H1 (cell line): ENCODE measurements around the gene CUX1. TPM values are rescaled to one million over a fixed set of nuclear protein-coding genes. Genes with fewer than 3 reads are reported as not detected.

Experiments used
- CTCF ChIA-PET: fragments of 300-600 bp; sonication (Branson Sonifier 250); formaldehyde crosslinking; loops from one replicate; lab custom pipeline; 2021; ENCODE audit not compliant: partially characterized antibody; lab: Charles Lee
- POLR2A ChIA-PET: fragments of 300-600 bp; sonication (Branson Sonifier 250); formaldehyde crosslinking; loops from one replicate; lab custom pipeline; 2021; ENCODE audit warnings: inconsistent platforms; ENCODE audit not compliant: partially characterized antibody; lab: Charles Lee
- DNase-seq, 2 experiments: peaks; one replicate each; pipeline versions ENCODE4 v3.0.0 to v3.0.0-alpha.2; 2010 to 2022; ENCODE audit warnings: low spot score in 2 of 2, low read depth in 1 of 2, mixed read lengths in 1 of 2
- FAIRE-seq: peaks from 2 replicates; lab custom pipeline; 2011; peaks lifted over from hg19 to GRCh38; lab: Jason Lieb, UNC
- H2AFZ ChIP-seq: 2 replicates; pipeline ENCODE4 v1.8.1; 2012; ENCODE audit warnings: low read length, inconsistent platforms
- H2AK5ac ChIP-seq: 2 replicates; pipeline ENCODE4 v1.6.1; 2013; ENCODE audit warnings: low read depth, low read length
- H2BK120ac ChIP-seq: replicated peaks from 2 replicates; pipeline ENCODE3; 2013; ENCODE audit warnings: low read depth, low read length, inconsistent platforms
- H2BK12ac ChIP-seq: 2 replicates; pipeline ENCODE4 v1.6.1; 2013; ENCODE audit warnings: low read depth, low read length
- H2BK15ac ChIP-seq: 2 replicates; pipeline ENCODE4 v1.6.1; 2013; ENCODE audit warnings: low read length
- H2BK20ac ChIP-seq: 2 replicates; pipeline ENCODE4 v1.6.1; 2013; ENCODE audit warnings: low read length
- H2BK5ac ChIP-seq: 2 replicates; pipeline ENCODE4 v1.6.1; 2013; ENCODE audit warnings: low read depth, low read length
- H3K14ac ChIP-seq: 2 replicates; pipeline ENCODE4 v1.6.1; 2013; ENCODE audit warnings: inconsistent platforms; ENCODE audit not compliant: insufficient read length
- H3K18ac ChIP-seq: 2 replicates; pipeline ENCODE4 v1.6.1; 2013; ENCODE audit warnings: low read length; ENCODE audit errors: extremely low read depth
- H3K23ac ChIP-seq: 2 replicates; pipeline ENCODE4 v1.6.1; 2013; ENCODE audit warnings: inconsistent platforms; ENCODE audit not compliant: insufficient read length
- H3K23me2 ChIP-seq: 2 replicates; pipeline ENCODE4 v1.6.1; 2013; ENCODE audit warnings: low read depth, low read length
- H3K27ac ChIP-seq: 2 replicates; pipeline ENCODE4 v1.6.1; 2011; ENCODE audit warnings: low read depth, low read length, inconsistent platforms
- H3K27me3 ChIP-seq, 4 experiments: replicated peaks in 1 of 4; 1 replicate in 1 of 4; 2 replicates in 3 of 4; pipeline versions ENCODE4 v1.6.1 to v1.8.1; 2011 to 2013; ENCODE audit warnings: low read length in 3 of 4, mild to moderate bottlenecking in 3 of 4, inconsistent platforms in 2 of 4, mixed read lengths in 2 of 4, moderate library complexity in 1 of 4; ENCODE audit not compliant: control insufficient read depth in 3 of 4, insufficient read depth in 3 of 4; ENCODE audit errors: extremely low read depth in 1 of 4
- H3K36me3 ChIP-seq, 4 experiments: 2 replicates each; pipeline versions ENCODE4 v1.6.1 to v1.8.1; 2011 to 2013; ENCODE audit warnings: mild to moderate bottlenecking in 4 of 4, low read length in 3 of 4, moderate library complexity in 2 of 4, control low read depth in 1 of 4, inconsistent platforms in 1 of 4; ENCODE audit not compliant: insufficient read depth in 4 of 4, control insufficient read depth in 2 of 4
- H3K4ac ChIP-seq: replicated peaks from 2 replicates; pipeline ENCODE3; 2013; ENCODE audit warnings: low read length, low read depth, mixed read lengths, inconsistent platforms; ENCODE audit not compliant: insufficient read length
- H3K4me1 ChIP-seq, 4 experiments: replicated peaks in 1 of 4; 1 replicate in 1 of 4; 2 replicates in 3 of 4; pipeline versions ENCODE4 v1.6.1 to v1.8.1; 2011 to 2013; ENCODE audit warnings: low read length in 3 of 4, inconsistent platforms in 2 of 4, mixed read lengths in 1 of 4; ENCODE audit not compliant: insufficient read depth in 4 of 4, control insufficient read depth in 3 of 4
- H3K4me2 ChIP-seq, 2 experiments: 2 replicates each; pipeline versions ENCODE4 v1.6.1 to v1.8.1; 2011 to 2013; ENCODE audit warnings: low read depth in 2 of 2, low read length in 2 of 2, control low read depth in 1 of 2, inconsistent platforms in 1 of 2, mild to moderate bottlenecking in 1 of 2; ENCODE audit not compliant: insufficient read depth in 1 of 2
- H3K4me3 ChIP-seq, 4 experiments: fragments of 200-600, 300-600 bp in 1 of 4; sonication (generic), shearing (Covaris generic), sonication (Bioruptor Twin) in 1 of 4; 2 replicates each; pipeline versions ENCODE4 v1.5.1 to v1.8.1; 2011 to 2016; ENCODE audit warnings: low read length in 4 of 4, low read depth in 3 of 4, control low read depth in 2 of 4, inconsistent platforms in 2 of 4, mild to moderate bottlenecking in 2 of 4, mixed read lengths in 1 of 4, moderate library complexity in 1 of 4; ENCODE audit not compliant: insufficient read depth in 2 of 4; ENCODE audit errors: extremely low read depth in 1 of 4
- H3K56ac ChIP-seq: replicated peaks from 2 replicates; pipeline ENCODE3; 2013; ENCODE audit warnings: low read depth, mild to moderate bottlenecking, mixed read lengths, low read length, inconsistent platforms; ENCODE audit not compliant: insufficient read length
- H3K79me1 ChIP-seq: 2 replicates; pipeline ENCODE4 v1.6.1; 2013; ENCODE audit warnings: low read depth, low read length, control low read depth
- H3K79me2 ChIP-seq, 2 experiments: 2 replicates each; pipeline versions ENCODE4 v1.6.1 to v1.8.1; 2012 to 2013; ENCODE audit warnings: low read length in 2 of 2, mild to moderate bottlenecking in 2 of 2, inconsistent platforms in 1 of 2; ENCODE audit not compliant: insufficient read depth in 2 of 2, control insufficient read depth in 1 of 2
- H3K9ac ChIP-seq, 4 experiments: replicated peaks in 1 of 4; 1 replicate in 1 of 4; 2 replicates in 3 of 4; pipeline versions ENCODE4 v1.6.1 to v1.8.1; 2011 to 2013; ENCODE audit warnings: low read depth in 3 of 4, low read length in 3 of 4, control low read depth in 2 of 4, mild to moderate bottlenecking in 2 of 4, moderate library complexity in 2 of 4, inconsistent platforms in 1 of 4; ENCODE audit errors: extremely low read depth in 1 of 4
- H3K9me3 ChIP-seq, 2 experiments: 2 replicates each; pipeline versions ENCODE4 v1.6.1 to v1.8.1; 2012 to 2013; ENCODE audit warnings: mild to moderate bottlenecking in 2 of 2, moderate library complexity in 2 of 2, control low read depth in 1 of 2, inconsistent platforms in 1 of 2, low read depth in 1 of 2, low read length in 1 of 2, mixed read lengths in 1 of 2; ENCODE audit not compliant: insufficient read depth in 2 of 2
- H4K20me1 ChIP-seq, 2 experiments: replicated peaks in 1 of 2; 2 replicates each; pipeline versions ENCODE3 to v1.8.1; 2011 to 2013; ENCODE audit warnings: inconsistent platforms in 2 of 2, low read length in 2 of 2, mild to moderate bottlenecking in 1 of 2; ENCODE audit not compliant: insufficient read depth in 2 of 2, control insufficient read depth in 1 of 2
- H4K5ac ChIP-seq: 2 replicates; pipeline ENCODE4 v1.6.1; 2013; ENCODE audit warnings: low read length, low read depth, mixed read lengths, inconsistent platforms; ENCODE audit not compliant: insufficient read length
- H4K8ac ChIP-seq: 2 replicates; pipeline ENCODE4 v1.8.0; 2013; ENCODE audit warnings: mild to moderate bottlenecking, moderate library complexity, low read length, inconsistent platforms; ENCODE audit not compliant: insufficient read depth; ENCODE audit errors: extremely low read depth
- H4K91ac ChIP-seq: replicated peaks from 2 replicates; pipeline ENCODE3; 2013; ENCODE audit warnings: low read length, mixed read lengths, inconsistent platforms; ENCODE audit not compliant: insufficient read length
- BCL11A ChIP-seq, 2 experiments: IDR thresholded peaks; one replicate each; pipeline ENCODE4 v1.6.1; 2011; ENCODE audit warnings: low read depth in 2 of 2, low read length in 2 of 2, mild to moderate bottlenecking in 2 of 2
- BRCA1 ChIP-seq: IDR thresholded peaks from 2 replicates; pipeline ENCODE4 v1.6.1; 2012; ENCODE audit warnings: low read depth, low read length, improper control_type of control experiment
- CBX5 ChIP-seq: fragments of 300-800, 300-1000 bp; sonication (generic); IDR thresholded peaks from 2 replicates; pipeline ENCODE4 v1.7.1; 2016; ENCODE audit warnings: antibody characterized with exemption, low read length, low read depth
- GTF2F1 ChIP-seq: IDR thresholded peaks from 2 replicates; pipeline ENCODE4 v1.6.1; 2012; ENCODE audit warnings: low read depth, low read length, improper control_type of control experiment, borderline replicate concordance
- HDAC6 ChIP-seq: IDR thresholded peaks from one replicate; pipeline ENCODE4 v1.7.1; 2012; ENCODE audit warnings: low read depth, mild to moderate bottlenecking, inconsistent platforms, low read length, moderate library complexity
- JUND ChIP-seq: IDR thresholded peaks from 2 replicates; pipeline ENCODE4 v1.6.1; 2011; ENCODE audit warnings: mild to moderate bottlenecking, improper control_type of control experiment, low read length
- RFX5 ChIP-seq: IDR thresholded peaks from 2 replicates; pipeline ENCODE4 v1.6.1; 2011; ENCODE audit warnings: low read depth, low read length, improper control_type of control experiment, borderline replicate concordance
- SIN3A ChIP-seq, 2 experiments: IDR thresholded peaks in 1 of 2; conservative IDR thresholded peaks in 1 of 2; 2 replicates each; pipeline ENCODE4 v1.6.1; 2011 to 2012; ENCODE audit warnings: low read length in 2 of 2, improper control_type of control experiment in 1 of 2, low read depth in 1 of 2, mild to moderate bottlenecking in 1 of 2
- SP2 ChIP-seq: IDR thresholded peaks from 2 replicates; pipeline ENCODE4 v1.6.1; 2012; ENCODE audit warnings: mild to moderate bottlenecking, low read length, inconsistent platforms
- SRF ChIP-seq: IDR thresholded peaks from 2 replicates; pipeline ENCODE4 v1.6.1; 2011; ENCODE audit warnings: mild to moderate bottlenecking, low read depth, low read length, moderate library complexity
- TAF7 ChIP-seq: optimal IDR thresholded peaks from 2 replicates; pipeline ENCODE3; 2011; ENCODE audit warnings: low read depth, mild to moderate bottlenecking, inconsistent platforms, low read length, moderate library complexity, borderline replicate concordance
- ZNF274 ChIP-seq: IDR thresholded peaks from 2 replicates; pipeline ENCODE4 v1.7.0; 2012; ENCODE audit warnings: low read length, borderline replicate concordance; ENCODE audit errors: extremely low read depth
- WGBS, 2 experiments: shearing (Covaris generic) in 1 of 2; methylation state at CpG; one replicate each; pipeline versions ENCODE4 v1.1.6 to v1.1.7; 2013 to 2015; ENCODE audit warnings: low lambda C conversion rate in 2 of 2, mixed read lengths in 2 of 2, inconsistent platforms in 1 of 2, low coverage in 1 of 2, missing lambda C conversion rate in 1 of 2; ENCODE audit not compliant: insufficient replicate concordance in 2 of 2, insufficient coverage in 1 of 2, insufficient read length in 1 of 2; ENCODE audit errors: extremely low coverage in 1 of 2, missing lambda C conversion rate in 1 of 2; 5-methylcytosine and 5-hydroxymethylcytosine counted together
- polyA plus RNA-seq, 7 experiments: library from polyadenylated mRNA; depleted of rRNA in 3 of 7; stranded (reverse) in 5 of 7; unstranded in 2 of 7; fragments of >200 nt in 5 of 7; fragments of 200-250 nt in 2 of 7; gene quantifications; 1 replicate in 5 of 7; 2 replicates in 1 of 7; 4 replicates in 1 of 7; pipeline versions ENCODE4 v1.2.1 to v1.2.3, GENCODE V29; 2011 to 2013; ENCODE audit warnings: missing spikeins in 2 of 7, mixed read lengths in 2 of 7
- total RNA-seq: library from RNA; stranded (reverse); fragmentation: NEBNext Ultra II Directional; extraction: Animal tissue kit (Norgen Biotek cat#: 25700); gene quantifications from 2 replicates; pipeline ENCODE4 v1.2.1, GENCODE V29; 2021

CUX1 gene
- total and polyA plus RNA-seq, 2 of the 8 experiments (the other 6 are each of a cell fraction or from before 2014, with no cell fraction given) = 21.6 to 65.9 TPM

DNA sequence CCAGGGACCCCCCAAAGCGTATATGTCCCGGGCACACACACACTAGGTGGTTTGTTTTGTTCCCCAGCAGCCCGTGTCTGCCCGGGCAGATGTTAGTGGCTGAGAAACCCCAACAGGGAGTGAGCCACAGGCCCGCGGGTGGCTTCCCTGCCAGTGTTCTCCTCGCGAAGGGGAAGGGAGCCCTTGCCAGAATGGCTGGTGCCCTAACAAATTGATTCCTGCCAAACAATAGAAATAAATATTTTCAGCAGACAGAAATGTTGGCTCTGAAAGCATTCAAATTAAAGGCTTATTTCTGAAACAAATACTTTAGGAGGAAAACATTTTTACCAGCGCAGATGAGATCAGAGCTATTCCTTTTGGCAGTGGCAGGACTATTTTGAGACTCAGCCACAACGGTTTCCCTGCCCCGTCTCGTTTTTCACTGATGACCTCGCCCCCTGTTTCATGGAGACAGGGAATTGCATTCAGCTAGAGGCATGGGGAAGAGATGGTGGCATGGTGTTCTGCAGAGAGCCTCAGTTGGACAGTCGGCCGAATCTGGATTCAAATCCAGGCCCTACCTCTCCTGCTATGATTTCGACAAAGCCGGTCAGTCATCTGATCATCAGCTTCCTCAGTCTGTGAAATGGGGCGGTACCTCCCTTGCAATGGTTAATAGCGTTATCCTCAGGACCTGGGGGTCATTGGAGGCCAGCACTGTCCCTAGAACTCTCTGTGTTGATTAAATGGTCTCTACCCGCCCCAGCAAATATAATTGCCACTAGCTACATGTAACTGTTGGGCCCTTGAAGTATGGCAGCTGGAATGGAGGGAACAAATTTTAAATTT lies 84.5 kb downstream of the CUX1 start:
- Histone ChIP-seq H2AK5ac (no peak overlapping the region), H3K56ac (no peak overlapping the region), H4K8ac (no peak overlapping the region), H3K14ac (no peak overlapping the region), H2BK5ac (no peak overlapping the region), H2BK120ac (no peak overlapping the region), H3K9ac (no peak overlapping the region), H3K4me1 (peaks cover 0 to 2% (median 0%) of the 10 kb centered on the region in 4 experiments; a peak in 2 of 7 replicates), H3K79me1 (peaks cover 23% of the 10 kb centered on the region; the same call in 1 of the 2 replicates), H4K20me1 (peaks cover 18 to 23% of the 10 kb centered on the region in 2 experiments), H3K27me3 (no peaks in the 10 kb centered on the region), H3K4ac (no peak overlapping the region), H4K91ac (no peak overlapping the region), H2BK20ac (no peak overlapping the region), H3K4me3 (no peak overlapping the region), H4K5ac (no peak overlapping the region), H3K23me2 (no peaks in the 10 kb centered on the region), H3K36me3 (no peaks in the 10 kb centered on the region), H2BK15ac (no peak overlapping the region), H3K18ac (no peak overlapping the region), H3K9me3 (no peaks in the 10 kb centered on the region), H3K23ac (no peak overlapping the region), H2BK12ac (no peak overlapping the region), H3K27ac (no peak overlapping the region), H3K4me2 (no peak overlapping the region), H2AFZ (no peak overlapping the region), H3K79me2 (peaks cover 0 to 94% of the 10 kb centered on the region in 2 experiments)
- 87% methylated on average over 20 of the region's 20 CpGs; no CpG with 5 or more reads in 1 of the 2 experiments for whole genome bisulfite sequencing, 2 experiments
- DNase-seq (no peak), FAIRE-seq (no peak)
- ChIA-PET CTCF (interaction anchor here (1.2 to 1.4 kb wide), 4 partner anchors 17 to 39 kb away, joined by 3 to 4 read pairs (median 3); no protein-coding TSS in a partner anchor), POLR2A (interaction anchor here (1.2 to 1.7 kb wide), 3 partner anchors 10 to 17 kb away, joined by 3 to 4 read pairs (median 3); no protein-coding TSS in a partner anchor)
- TF ChIP-seq ZNF274 = no peak
- no peak for TF ChIP-seq CBX5
- TF ChIP-seq GTF2F1 = no peak
- no peak for TF ChIP-seq BCL11A (IDR thresholded peaks at IDR 0.05; ENCODE audit: low read depth in 2 of 2, low read length in 2 of 2)
- TF ChIP-seq TAF7 = no peak
- TF ChIP-seq SP2 = no peak
- TF ChIP-seq HDAC6 = no peak
- TF ChIP-seq SRF = no peak
- TF ChIP-seq BRCA1 = no peak
- TF ChIP-seq SIN3A (conservative IDR thresholded peaks at IDR 0.05 in 1 of 2, IDR thresholded peaks at IDR 0.05 in 1 of 2; ENCODE audit: low read depth in 1 of 2, low read length in 2 of 2) = no peak
- no peak for TF ChIP-seq JUND
- no peak for TF ChIP-seq RFX5
